ENCODE results near the gene CDT1.

The CDT1 gene

DNA sequence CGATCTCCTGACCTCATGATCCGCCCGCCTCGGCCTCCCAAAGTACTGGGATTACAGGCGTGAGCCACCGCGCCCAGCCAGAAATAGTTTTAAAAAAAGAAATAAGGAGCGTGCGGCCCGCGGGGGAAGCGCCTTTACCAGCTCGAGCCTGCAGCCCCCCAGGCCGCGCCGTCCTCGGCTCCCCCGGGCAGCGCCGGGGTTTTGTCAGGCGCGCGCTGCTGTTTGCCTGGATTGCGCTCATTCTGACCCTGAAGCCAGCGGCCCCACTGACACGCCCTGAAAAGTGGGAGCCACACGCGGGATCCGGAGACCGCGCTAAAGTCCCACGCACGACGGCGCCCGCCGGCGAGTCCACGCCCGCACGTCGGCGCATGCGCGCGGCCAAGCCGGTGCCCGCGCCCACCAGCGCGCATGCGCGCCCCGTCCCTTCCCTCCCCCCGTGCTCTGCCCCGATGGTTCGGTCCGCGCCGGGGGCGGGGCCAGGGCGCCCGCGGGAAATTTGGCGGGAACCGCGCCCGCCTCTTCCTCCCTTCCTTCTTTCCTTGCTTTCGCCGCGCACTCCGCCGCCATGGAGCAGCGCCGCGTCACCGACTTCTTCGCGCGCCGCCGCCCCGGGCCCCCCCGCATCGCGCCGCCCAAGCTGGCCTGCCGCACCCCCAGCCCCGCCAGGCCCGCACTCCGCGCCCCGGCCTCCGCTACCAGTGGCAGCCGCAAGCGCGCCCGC, at the start of gene CDT1:
Gene CDT1 (plus strand): TSS at position 526 of the 724 bp plus-strand sequence. CDS start 43 bp downstream, at position 569.
- Mint-ChIP-seq H3K27me3 (no peaks in the 10 kb centered on the region), H3K4me1 (no peaks in the 10 kb centered on the region), H3K9me3 (no peaks in the 10 kb centered on the region), H3K4me3 (peak within 1 kb of the TSS; percentile 81), H3K36me3 (ENCODE audit: insufficient read depth) (peaks cover 21% of the 10 kb centered on the region), H3K27ac (ENCODE audit: low read depth) (peak within 1 kb of the TSS; percentile 88)
- peak; percentile 69 to 71 for DNase-seq (ENCODE audit: low spot score in 2 of 2)
- peak; percentile 53 for ATAC-seq (replicated peaks; ENCODE audit: extremely low read depth, poor library complexity, severe bottlenecking)

DNA sequence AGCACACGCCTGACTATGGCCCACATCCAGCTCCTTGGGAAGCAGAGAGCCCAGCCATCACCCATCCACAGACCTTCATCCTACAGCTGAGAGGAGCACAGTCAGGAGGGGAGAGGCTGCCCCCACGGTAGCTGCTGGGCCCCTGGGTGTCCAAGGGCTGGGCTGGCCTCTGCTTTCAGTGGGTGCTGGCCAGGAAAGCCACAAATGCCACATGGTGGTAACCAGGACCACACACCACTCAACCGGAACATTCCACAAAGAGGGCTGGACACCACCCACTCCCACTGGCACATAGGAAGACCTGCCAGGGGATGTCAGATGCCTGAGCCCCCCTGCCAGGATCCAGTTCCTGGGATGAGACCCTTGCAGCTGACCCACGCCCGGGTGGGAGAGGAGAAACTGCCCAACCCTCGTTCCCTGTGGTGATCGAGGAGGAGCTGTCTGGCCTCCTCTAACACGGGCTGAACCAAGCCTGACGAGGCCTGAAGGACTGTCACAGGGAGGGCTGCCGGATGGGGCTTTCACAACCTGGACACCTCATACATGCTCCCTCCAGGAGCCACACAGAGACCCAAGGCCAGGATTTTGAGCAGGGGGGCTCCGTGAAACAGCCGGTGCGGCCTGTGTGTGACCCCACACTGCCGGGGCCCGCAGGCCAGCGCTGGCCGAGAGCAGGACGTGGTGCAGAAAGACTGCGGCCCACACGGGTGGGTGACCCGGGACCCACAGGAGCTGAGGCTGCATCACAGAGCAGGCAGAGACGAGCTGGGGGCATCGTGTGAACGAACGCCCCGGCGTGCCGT, 49.3 kb upstream of the CDT1 start:
- ATAC-seq (replicated peaks; ENCODE audit: extremely low read depth, poor library complexity, severe bottlenecking) (no peak), DNase-seq (ENCODE audit: low spot score in 2 of 2) (no peak)
- no peaks in the 10 kb centered on the region for H3K27me3 Mint-ChIP-seq
- H3K9me3 Mint-ChIP-seq: no peaks in the 10 kb centered on the region
- H3K4me1 Mint-ChIP-seq: peaks cover 23% of the 10 kb centered on the region
- H3K4me3 Mint-ChIP-seq: no peak overlapping the region
- H3K27ac Mint-ChIP-seq (ENCODE audit: low read depth): peak overlapping the region; percentile 51
- H3K36me3 Mint-ChIP-seq (ENCODE audit: insufficient read depth): no peaks in the 10 kb centered on the region

DNA sequence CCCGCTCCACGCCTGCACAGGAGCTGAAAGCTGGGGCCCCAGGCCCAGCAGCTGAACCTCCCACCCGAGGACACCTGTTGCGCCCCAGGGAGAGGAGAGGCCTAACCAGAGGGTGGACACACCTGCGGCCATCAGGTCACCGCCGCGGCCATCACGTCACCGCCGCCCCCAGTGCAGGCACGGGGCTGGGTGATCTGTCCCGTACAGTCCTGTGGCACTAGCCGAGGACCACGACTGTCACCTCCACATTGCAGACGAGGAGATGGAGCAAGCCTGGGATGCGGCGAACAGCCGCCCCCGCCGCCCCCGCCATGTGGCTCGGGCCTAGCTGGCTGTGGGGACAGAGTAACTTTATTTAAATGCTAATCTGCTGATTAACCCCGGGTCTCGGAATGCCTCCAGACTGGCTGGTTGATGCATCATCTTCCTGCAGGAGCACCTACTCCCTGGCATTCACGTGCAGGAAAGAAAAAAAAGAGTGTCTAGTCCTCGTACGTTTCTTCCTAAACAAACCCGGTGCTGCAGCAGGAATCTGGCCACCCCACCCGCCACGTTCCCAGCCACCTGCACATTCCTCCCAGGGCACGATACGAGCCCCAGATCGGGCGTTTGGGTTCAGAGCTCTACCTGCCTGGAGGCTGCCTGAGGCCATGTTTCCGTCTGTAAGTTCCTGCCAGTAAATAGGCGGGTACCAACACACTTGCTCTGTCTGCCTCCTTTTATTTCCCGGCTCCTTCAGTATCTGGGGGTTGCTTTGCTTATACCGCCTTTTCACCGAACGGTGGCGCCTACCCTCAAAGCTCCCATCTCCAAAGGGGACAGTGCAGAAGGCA, 48.5 kb upstream of the CDT1 start:
- Mint-ChIP-seq H3K4me1 (peaks cover 30% of the 10 kb centered on the region), H3K4me3 (no peak overlapping the region), H3K27me3 (no peaks in the 10 kb centered on the region), H3K36me3 (ENCODE audit: insufficient read depth) (peaks cover 2% of the 10 kb centered on the region), H3K27ac (ENCODE audit: low read depth) (no peak overlapping the region), H3K9me3 (no peaks in the 10 kb centered on the region)
- no peak for ATAC-seq (replicated peaks; ENCODE audit: extremely low read depth, poor library complexity, severe bottlenecking)
- no peak for DNase-seq (ENCODE audit: low spot score in 2 of 2)

DNA sequence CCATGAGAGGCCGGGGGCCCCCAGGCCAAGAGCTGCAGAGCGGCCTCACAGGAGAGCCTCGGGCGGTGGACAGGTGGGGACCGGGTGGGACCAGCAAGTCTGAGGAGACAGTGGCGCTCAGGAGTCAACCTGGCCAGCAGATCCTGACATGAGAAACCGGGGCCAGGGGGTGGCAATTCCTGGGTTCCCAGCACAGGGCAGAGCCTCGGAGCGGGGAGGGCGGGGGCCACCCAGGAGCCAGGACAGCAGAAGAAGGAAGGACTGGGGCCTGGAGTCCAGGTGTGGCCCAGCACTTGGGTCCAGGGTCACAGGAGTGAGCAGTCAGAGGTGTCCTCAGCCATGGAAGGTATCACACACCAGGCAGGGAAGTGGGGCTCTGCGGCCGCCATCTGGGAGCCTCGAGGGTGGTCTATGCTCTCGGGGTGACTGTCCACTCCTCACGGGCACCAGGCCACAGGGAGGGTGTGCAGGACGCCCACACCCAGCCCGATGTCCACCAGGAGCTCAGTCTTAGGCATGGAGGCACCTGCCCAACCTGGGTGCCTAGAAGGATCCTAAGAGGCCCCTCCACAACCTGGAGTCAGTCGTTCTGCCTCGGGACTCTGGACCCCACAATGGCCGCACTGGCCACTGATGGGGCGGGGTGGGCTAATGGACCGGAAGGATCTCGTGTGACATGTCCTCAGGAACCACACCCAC, 47.7 kb upstream of the CDT1 start:
- DNase-seq (ENCODE audit: low spot score in 2 of 2) (no peak), ATAC-seq (replicated peaks; ENCODE audit: extremely low read depth, poor library complexity, severe bottlenecking) (no peak)
- Mint-ChIP-seq H3K9me3 (no peaks in the 10 kb centered on the region), H3K4me1 (peaks cover 33% of the 10 kb centered on the region), H3K36me3 (ENCODE audit: insufficient read depth) (peaks cover 2% of the 10 kb centered on the region), H3K27ac (ENCODE audit: low read depth) (no peak overlapping the region), H3K27me3 (no peaks in the 10 kb centered on the region), H3K4me3 (no peak overlapping the region)

DNA sequence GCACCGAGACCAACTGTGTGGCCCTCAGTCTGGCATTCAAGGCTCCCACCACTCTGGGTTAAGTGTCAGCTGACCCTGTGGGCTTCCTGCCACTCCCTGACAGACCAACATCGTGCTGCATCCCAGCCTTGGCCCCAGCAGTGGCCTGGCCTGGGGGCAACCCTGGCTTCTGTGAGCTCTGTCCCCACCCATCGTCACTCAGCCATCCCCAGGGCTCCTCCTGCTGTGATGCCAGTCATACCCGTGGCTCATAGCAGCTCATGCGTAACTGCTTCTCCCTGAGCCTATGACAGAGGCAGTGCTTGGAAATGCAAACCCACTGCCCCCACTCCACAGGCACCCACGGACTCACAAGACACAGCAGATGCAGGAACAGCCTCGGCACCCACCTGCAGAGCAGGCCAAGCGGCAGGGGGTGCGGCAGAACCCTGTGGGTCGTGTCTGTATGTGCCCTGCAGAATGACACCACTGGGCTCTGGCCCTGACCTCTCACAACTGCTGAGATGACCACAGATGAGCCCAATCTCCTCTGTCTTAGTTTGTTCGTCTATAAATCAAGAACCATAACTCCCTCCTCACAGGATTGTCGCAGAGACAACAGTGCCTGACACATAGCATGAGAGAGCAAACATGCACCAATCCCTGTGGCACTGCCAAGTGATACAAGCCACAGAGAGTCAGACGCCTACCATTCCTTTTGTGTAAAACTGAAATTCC, 45.2 kb upstream of the CDT1 start:
- H3K4me3 Mint-ChIP-seq: peak overlapping the region; percentile 55
- H3K27ac Mint-ChIP-seq (ENCODE audit: low read depth): no peak overlapping the region
- no peaks in the 10 kb centered on the region for H3K9me3 Mint-ChIP-seq
- DNase-seq (ENCODE audit: low spot score in 2 of 2): no peak
- no peaks in the 10 kb centered on the region for H3K27me3 Mint-ChIP-seq
- no peak for ATAC-seq (replicated peaks; ENCODE audit: extremely low read depth, poor library complexity, severe bottlenecking)
- H3K4me1 Mint-ChIP-seq: peaks cover 36% of the 10 kb centered on the region
- H3K36me3 Mint-ChIP-seq (ENCODE audit: insufficient read depth): peaks cover 2% of the 10 kb centered on the region

DNA sequence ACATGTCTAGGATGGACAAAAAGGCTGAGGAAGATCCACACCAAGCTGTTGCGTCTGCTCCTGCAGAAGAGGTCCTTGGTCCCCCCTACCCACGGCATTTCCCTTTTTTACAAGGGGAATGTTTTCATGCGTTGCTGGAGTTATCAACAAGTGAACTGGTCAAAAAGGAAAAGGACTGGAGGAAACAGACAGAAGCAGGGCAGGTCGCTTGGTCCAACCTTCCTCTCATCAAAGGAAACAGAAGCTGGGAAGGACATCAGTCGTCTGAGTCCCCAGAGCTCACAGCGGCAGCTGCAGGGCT, 44.7 kb upstream of the CDT1 start:
- Mint-ChIP-seq H3K9me3 (no peaks in the 10 kb centered on the region), H3K36me3 (ENCODE audit: insufficient read depth) (peaks cover 4% of the 10 kb centered on the region), H3K4me1 (peaks cover 41% of the 10 kb centered on the region), H3K27me3 (no peaks in the 10 kb centered on the region), H3K27ac (ENCODE audit: low read depth) (no peak overlapping the region), H3K4me3 (peak overlapping the region; percentile 55)
- DNase-seq (ENCODE audit: low spot score in 2 of 2) (no peak), ATAC-seq (replicated peaks; ENCODE audit: extremely low read depth, poor library complexity, severe bottlenecking) (no peak)

DNA sequence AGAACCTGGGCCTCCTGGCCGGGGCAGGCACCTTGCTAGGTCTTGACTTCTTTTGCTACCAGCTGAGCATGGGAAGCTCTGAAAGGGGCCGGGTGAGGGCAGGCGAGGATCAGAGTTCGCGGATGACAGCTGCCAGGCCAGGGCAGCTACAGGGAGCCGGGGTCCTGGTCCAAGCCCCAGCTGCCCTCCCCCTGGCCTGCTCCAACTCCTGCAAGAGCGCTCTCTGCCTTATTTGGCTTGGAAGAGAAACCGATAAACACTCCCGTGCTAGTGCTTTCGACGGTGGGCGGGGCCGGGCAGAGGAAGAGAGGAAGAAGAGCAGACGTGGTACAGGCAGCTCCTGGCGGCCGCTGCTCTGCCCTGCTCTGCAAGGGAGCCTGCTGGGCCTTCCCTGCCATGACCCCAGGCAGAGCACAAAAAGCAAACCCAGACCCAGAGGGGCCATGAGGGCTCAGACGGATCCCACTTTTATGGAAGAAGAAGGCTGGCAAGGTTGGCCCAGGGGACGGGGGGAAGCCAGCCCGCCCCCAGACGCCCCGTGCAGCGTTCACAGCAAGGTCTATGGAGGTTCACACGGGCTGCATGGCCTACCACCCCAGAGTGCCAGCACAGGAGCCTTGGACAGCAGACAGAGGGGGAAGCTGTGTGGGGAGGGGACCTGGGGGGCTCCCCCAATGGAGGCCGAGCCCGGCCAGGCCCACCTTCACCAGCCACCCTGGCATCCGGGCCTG, 44.2 kb upstream of the CDT1 start:
- H3K4me1 Mint-ChIP-seq: peaks cover 42% of the 10 kb centered on the region
- ATAC-seq (replicated peaks; ENCODE audit: extremely low read depth, poor library complexity, severe bottlenecking): peak; percentile 78

DNA sequence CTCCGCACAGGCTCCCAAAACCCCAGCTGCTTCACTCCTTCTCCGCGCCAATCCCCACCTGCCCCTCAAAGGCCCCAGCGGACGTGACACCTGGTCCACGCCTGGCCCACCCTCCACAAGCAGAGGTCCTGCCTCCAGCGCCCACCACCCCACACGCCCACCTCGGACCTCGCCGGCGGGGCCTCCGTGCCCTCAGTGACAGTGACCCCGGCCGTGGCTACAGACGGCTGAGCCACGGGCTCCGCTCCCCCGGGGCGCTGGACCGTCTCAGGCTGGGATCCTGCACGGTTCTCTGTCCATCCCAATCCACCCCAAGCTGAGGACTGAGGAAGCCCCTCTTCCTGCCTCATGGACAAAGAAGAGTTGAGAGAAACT, 43.6 kb upstream of the CDT1 start:
- Mint-ChIP-seq H3K9me3 (no peaks in the 10 kb centered on the region), H3K27ac (ENCODE audit: low read depth) (no peak overlapping the region), H3K27me3 (no peaks in the 10 kb centered on the region), H3K4me1 (peaks cover 42% of the 10 kb centered on the region), H3K4me3 (no peak overlapping the region), H3K36me3 (ENCODE audit: insufficient read depth) (peaks cover 8% of the 10 kb centered on the region)
- ATAC-seq (replicated peaks; ENCODE audit: extremely low read depth, poor library complexity, severe bottlenecking): no peak
- DNase-seq (ENCODE audit: low spot score in 2 of 2): no peak

More for the DNA sequence above, 44.2 kb upstream of the CDT1 start:
- peak overlapping the region; percentile 55 for H3K4me3 Mint-ChIP-seq
- H3K27ac Mint-ChIP-seq (ENCODE audit: low read depth): peak overlapping the region; percentile 55
- H3K9me3 Mint-ChIP-seq: no peaks in the 10 kb centered on the region
- no peak for DNase-seq (ENCODE audit: low spot score in 2 of 2)
- H3K27me3 Mint-ChIP-seq: no peaks in the 10 kb centered on the region
- peaks cover 8% of the 10 kb centered on the region for H3K36me3 Mint-ChIP-seq (ENCODE audit: insufficient read depth)

DNA sequence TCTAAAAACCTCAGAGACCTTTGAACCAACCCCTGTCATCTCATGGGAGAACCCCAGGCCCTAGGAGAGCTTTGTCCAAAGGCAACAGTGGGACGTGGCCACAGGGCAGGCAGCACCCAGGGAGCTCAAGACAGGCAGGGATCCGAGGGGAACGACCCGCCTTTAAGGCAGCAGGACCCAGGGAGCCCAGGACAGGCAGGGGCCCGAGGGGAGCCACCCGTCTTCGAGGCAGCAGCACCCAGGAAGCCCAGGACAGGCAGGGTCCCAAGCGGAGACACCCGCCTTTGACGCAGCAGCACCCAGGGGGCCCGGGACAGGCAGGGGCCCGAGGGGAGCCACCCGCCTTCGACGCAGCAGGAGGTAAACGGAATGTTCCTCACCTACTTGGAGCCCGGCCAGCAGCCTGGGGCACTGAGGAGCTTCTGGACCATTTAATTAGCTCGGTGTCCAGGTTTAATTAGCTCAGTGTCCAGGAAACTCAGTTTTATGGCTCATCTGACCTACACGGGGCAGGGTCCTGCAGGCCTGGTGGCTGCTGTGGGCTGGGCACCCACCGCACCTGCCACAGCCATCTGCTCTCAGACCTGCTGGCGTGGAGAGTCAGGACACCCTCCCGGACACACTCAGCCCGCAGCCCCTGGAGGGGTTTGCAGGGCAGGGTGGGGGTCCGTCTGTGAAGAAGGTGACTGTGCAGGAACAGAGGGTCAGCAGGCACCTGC, 43.0 kb upstream of the CDT1 start:
- Mint-ChIP-seq H3K27ac (ENCODE audit: low read depth) (no peak overlapping the region), H3K36me3 (ENCODE audit: insufficient read depth) (peaks cover 8% of the 10 kb centered on the region), H3K27me3 (no peaks in the 10 kb centered on the region), H3K9me3 (no peaks in the 10 kb centered on the region), H3K4me3 (no peak overlapping the region), H3K4me1 (peaks cover 42% of the 10 kb centered on the region)
- no peak for DNase-seq (ENCODE audit: low spot score in 2 of 2)
- no peak for ATAC-seq (replicated peaks; ENCODE audit: extremely low read depth, poor library complexity, severe bottlenecking)

DNA sequence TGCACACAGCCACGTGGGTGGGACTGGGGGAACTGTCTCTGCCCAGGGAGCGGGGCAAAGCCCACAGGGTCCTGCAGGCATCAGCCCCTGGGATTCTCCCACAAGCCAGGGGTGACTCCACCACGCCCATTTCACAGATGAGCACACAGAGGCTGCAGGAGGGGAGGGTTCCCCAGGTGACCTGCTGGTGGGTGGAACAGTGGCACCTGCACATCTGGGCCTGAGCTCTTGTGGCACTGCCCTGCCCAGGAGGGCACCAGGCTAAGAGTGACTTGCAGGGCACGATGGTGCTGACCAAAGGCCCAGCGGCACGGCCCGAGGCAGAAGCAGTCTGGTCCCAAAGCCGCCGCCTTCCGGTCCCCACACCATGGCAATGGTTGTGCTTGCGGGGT, 42.5 kb upstream of the CDT1 start:
- Mint-ChIP-seq H3K4me3 (no peak overlapping the region), H3K4me1 (peaks cover 46% of the 10 kb centered on the region), H3K27me3 (no peaks in the 10 kb centered on the region), H3K27ac (ENCODE audit: low read depth) (no peak overlapping the region), H3K9me3 (no peaks in the 10 kb centered on the region), H3K36me3 (ENCODE audit: insufficient read depth) (peaks cover 13% of the 10 kb centered on the region)
- DNase-seq (ENCODE audit: low spot score in 2 of 2) (no peak), ATAC-seq (replicated peaks; ENCODE audit: extremely low read depth, poor library complexity, severe bottlenecking) (no peak)

DNA sequence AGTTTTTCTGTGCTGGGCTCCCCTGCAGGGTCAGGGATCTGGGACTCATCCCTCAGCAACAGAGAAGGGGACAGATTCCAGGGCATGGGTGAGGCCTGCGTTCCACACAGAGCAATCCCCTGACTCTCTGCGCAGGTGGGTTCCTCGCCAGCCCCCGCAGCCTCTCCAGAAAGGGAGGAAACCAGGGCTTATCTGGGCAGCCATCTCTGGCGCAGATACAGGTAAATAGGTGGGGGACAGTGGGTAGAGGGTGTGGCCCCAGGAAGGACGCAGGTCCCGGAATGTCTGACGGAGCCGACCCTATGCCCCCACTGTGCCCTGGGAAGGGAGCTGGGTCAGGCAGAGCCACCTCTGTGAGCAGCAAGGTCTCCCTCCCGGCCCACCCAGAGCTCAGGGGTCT, 41.8 kb upstream of the CDT1 start:
- peaks cover 13% of the 10 kb centered on the region for H3K36me3 Mint-ChIP-seq (ENCODE audit: insufficient read depth)
- H3K27ac Mint-ChIP-seq (ENCODE audit: low read depth): no peak overlapping the region
- H3K9me3 Mint-ChIP-seq: no peaks in the 10 kb centered on the region
- H3K4me1 Mint-ChIP-seq: peaks cover 45% of the 10 kb centered on the region
- H3K27me3 Mint-ChIP-seq: no peaks in the 10 kb centered on the region
- DNase-seq (ENCODE audit: low spot score in 2 of 2) (no peak), ATAC-seq (replicated peaks; ENCODE audit: extremely low read depth, poor library complexity, severe bottlenecking) (no peak)
- no peak overlapping the region for H3K4me3 Mint-ChIP-seq

Data from central memory CD8-positive, alpha-beta T cell (primary cell).